Measurements from ENCODE around the gene KSR1.
"Not testable (repeated sequence)": the region's sequence is repeated elsewhere in the genome, so short reads cannot be mapped to it uniquely, and the experiment has no call there.

KSR1 gene

GRCh38 chr17:27627514-27627913, 171.3 kb downstream of the KSR1 start:
- no peak overlapping the region for H3K4me3 ChIP-seq (ENCODE audit: low read depth, low read length)
- no peak for TF ChIP-seq CTCF (IDR thresholded peaks at IDR 0.05; ENCODE audit: control insufficient read depth, extremely low read depth, insufficient read depth)
- DNase-seq (ENCODE audit: low read depth) = no peak

GRCh38 chr17:27628376-27628775, 172.1 kb downstream of the KSR1 start:
- DNase-seq (ENCODE audit: low read depth) = no peak

GRCh38 chr17:27629260-27629659, 173.0 kb downstream of the KSR1 start:
- not testable (repeated sequence) for H3K4me3 ChIP-seq (ENCODE audit: low read depth, low read length); DNase-seq (ENCODE audit: low read depth)

More at GRCh38 chr17:27628376-27628775, 172.1 kb downstream of the KSR1 start:
- no peak for TF ChIP-seq CTCF (IDR thresholded peaks at IDR 0.05; ENCODE audit: control insufficient read depth, extremely low read depth, insufficient read depth)
- no peak overlapping the region for H3K4me3 ChIP-seq (ENCODE audit: low read depth, low read length)

- no peak within 1 kb of the TSS for H3K4me3 ChIP-seq (ENCODE audit: low read depth, low read length)
- no peak for DNase-seq (ENCODE audit: low read depth)
- TF ChIP-seq CTCF (IDR thresholded peaks at IDR 0.05; ENCODE audit: control insufficient read depth, extremely low read depth, insufficient read depth) = no peak
Observed at GRCh38 chr17:27630607-27631410, 174.6 kb downstream of the KSR1 start, which contains the start of gene LGALS9. Gene LGALS9, plus strand, starts transcription at chr17:27631188. Its CDS starts 78 bp downstream, at chr17:27631266.

GRCh38 chr17:27631411-27631760, 175.1 kb downstream of the KSR1 start:
- TF ChIP-seq CTCF (IDR thresholded peaks at IDR 0.05; ENCODE audit: control insufficient read depth, extremely low read depth, insufficient read depth) = no peak
- no peak overlapping the region for H3K4me3 ChIP-seq (ENCODE audit: low read depth, low read length)
- no peak for DNase-seq (ENCODE audit: low read depth)

- DNase-seq (ENCODE audit: low read depth) = no peak
- no peak for TF ChIP-seq CTCF (IDR thresholded peaks at IDR 0.05; ENCODE audit: control insufficient read depth, extremely low read depth, insufficient read depth)
- H3K4me3 ChIP-seq (ENCODE audit: low read depth, low read length) = no peak overlapping the region
Observed at GRCh38 chr17:27631897-27632725, 175.9 kb downstream of the KSR1 start.

GRCh38 chr17:27632766-27633165, 176.5 kb downstream of the KSR1 start:
- H3K4me3 ChIP-seq (ENCODE audit: low read depth, low read length); DNase-seq (ENCODE audit: low read depth): not testable (repeated sequence)
